HCT116 (cell line): ENCODE data around the gene LTC4S. TPM values are rescaled to one million over a fixed set of nuclear protein-coding genes. Genes with fewer than 3 reads are reported as not detected.

ENCODE experiments used
- ATAC-seq: fragments of 200-7000 bp; cut with Tn5 transposase; 2 replicates; pipeline ENCODE4 v1.9.1; 2020; ENCODE audit warnings: mild to moderate bottlenecking, moderate library complexity
- BruUV-seq: library from RNA; stranded (reverse); fragments of 400-500 nt; replicated peaks from 2 replicates; lab custom pipeline; 2021; lab: Mats Ljungman, UMichigan
- CTCF ChIA-PET: fragments of 300-600 bp; sonication (Branson Sonifier 250); formaldehyde crosslinking; loops from one replicate; lab custom pipeline; 2021; ENCODE audit warnings: antibody characterized with exemption; lab: Charles Lee
- POLR2A ChIA-PET: fragments of 300-600, 350-600 bp; sonication (Branson Sonifier 250); formaldehyde crosslinking; loops from one replicate; lab custom pipeline; 2021; ENCODE audit warnings: antibody characterized with exemption; lab: Charles Lee
- RAD21 ChIA-PET, 2 experiments: fragments of 300-600 bp; sonication (Branson Sonifier 250); formaldehyde crosslinking; loops; one replicate each; lab custom pipeline; 2023; ENCODE audit warnings: low total read pairs in 2 of 2; ENCODE audit not compliant: uncharacterized antibody in 2 of 2, unreplicated experiment in 2 of 2, low non-redundant PET in 1 of 2; lab: Charles Lee
- DNase-seq: peaks from one replicate; pipeline ENCODE4 v3.0.0-alpha.2; 2010; ENCODE audit warnings: low read depth, low spot score
- H2AFZ ChIP-seq: fragments of 200-600 bp; shearing (Covaris generic), sonication (generic); 2 replicates; pipeline ENCODE4 v1.6.1; 2017; ENCODE audit warnings: low read depth, mixed run types, mixed read lengths, antibody characterized with exemption, low read length; ENCODE audit not compliant: poor library complexity, severe bottlenecking
- H3K27ac ChIP-seq: 2 replicates; pipeline ENCODE4 v1.5.1; 2012; ENCODE audit warnings: low read depth, low read length
- H3K27me3 ChIP-seq: fragments of 200-600 bp; sonication (generic); 2 replicates; pipeline ENCODE4 v1.6.1; 2016; ENCODE audit warnings: mixed run types, low read length, mixed read lengths; ENCODE audit not compliant: insufficient read depth
- H3K36me3 ChIP-seq, 2 experiments: fragments of 200-500 bp in 1 of 2; fragments of 200-600 bp in 1 of 2; sonication (Bioruptor generic) in 1 of 2; sonication (generic) in 1 of 2; 2 replicates each; pipeline versions ENCODE4 v1.5.1 to v1.6.1; 2014 to 2016; ENCODE audit warnings: low read length in 2 of 2, inconsistent platforms in 1 of 2, mixed read lengths in 1 of 2, mixed run types in 1 of 2; ENCODE audit not compliant: insufficient read depth in 2 of 2, control insufficient read depth in 1 of 2
- H3K4me1 ChIP-seq, 2 experiments: fragments of 200-600 bp in 1 of 2; sonication (generic) in 1 of 2; 2 replicates each; pipeline versions ENCODE4 v1.5.1 to v1.6.1; 2012 to 2017; ENCODE audit warnings: low read length in 2 of 2, inconsistent platforms in 1 of 2, mild to moderate bottlenecking in 1 of 2, mixed read lengths in 1 of 2, mixed run types in 1 of 2, moderate library complexity in 1 of 2; ENCODE audit not compliant: insufficient read depth in 2 of 2, control insufficient read depth in 1 of 2
- H3K4me2 ChIP-seq: fragments of 200-600 bp; sonication (generic); 2 replicates; pipeline ENCODE4 v1.6.1; 2017; ENCODE audit warnings: mixed run types, low read length, mixed read lengths
- H3K4me3 ChIP-seq, 2 experiments: fragments of 200-600 bp in 1 of 2; sonication (generic) in 1 of 2; replicated peaks in 1 of 2; 2 replicates each; pipeline ENCODE4 v1.5.1; 2011 to 2016; ENCODE audit warnings: low read length in 2 of 2, control low read depth in 1 of 2, low read depth in 1 of 2, mild to moderate bottlenecking in 1 of 2, mixed read lengths in 1 of 2, mixed run types in 1 of 2
- H3K79me2 ChIP-seq: fragments of 200-600 bp; sonication (generic); 2 replicates; pipeline ENCODE4 v1.6.1; 2017; ENCODE audit warnings: mild to moderate bottlenecking, mixed run types, low read length, moderate library complexity, mixed read lengths; ENCODE audit not compliant: insufficient read depth
- H3K9ac ChIP-seq: fragments of 200-600 bp; sonication (generic); 2 replicates; pipeline ENCODE4 v1.6.1; 2016; ENCODE audit warnings: low read length, mixed read lengths
- H3K9me2 ChIP-seq: fragments of 200-600 bp; sonication (generic), shearing (Covaris generic); 2 replicates; pipeline ENCODE4 v1.6.1; 2017; ENCODE audit warnings: mixed run types, mild to moderate bottlenecking, moderate library complexity; ENCODE audit not compliant: insufficient read depth
- H3K9me3 ChIP-seq, 2 experiments: fragments of 200-500 bp in 1 of 2; fragments of 200-600 bp in 1 of 2; sonication (Bioruptor generic) in 1 of 2; sonication (generic) in 1 of 2; 2 replicates each; pipeline ENCODE4 v1.6.1; 2014 to 2017; ENCODE audit warnings: low read length in 2 of 2, mixed read lengths in 2 of 2, inconsistent platforms in 1 of 2, low read depth in 1 of 2, mild to moderate bottlenecking in 1 of 2, mixed run types in 1 of 2, moderate library complexity in 1 of 2; ENCODE audit not compliant: control insufficient read depth in 1 of 2, insufficient read depth in 1 of 2
- H4K20me1 ChIP-seq: fragments of 200-600 bp; sonication (generic), shearing (Covaris generic); 2 replicates; pipeline ENCODE4 v1.6.1; 2017; ENCODE audit warnings: mixed run types, mild to moderate bottlenecking, moderate library complexity; ENCODE audit not compliant: insufficient read depth
- ATF3 ChIP-seq: IDR thresholded peaks from 2 replicates; pipeline ENCODE4 v1.6.1; 2012
- CEBPB ChIP-seq: IDR thresholded peaks from 2 replicates; pipeline ENCODE4 v1.6.1; 2012; ENCODE audit warnings: low read depth
- CTCF ChIP-seq, 3 experiments: fragments of 200-600 bp in 1 of 3; sonication (generic) in 1 of 3; IDR thresholded peaks in 2 of 3; conservative IDR thresholded peaks in 1 of 3; 2 replicates each; pipeline ENCODE4 v1.5.1; 2012 to 2017; ENCODE audit warnings: low read depth in 2 of 3, low read length in 2 of 3, antibody characterized with exemption in 1 of 3, borderline replicate concordance in 1 of 3, control low read depth in 1 of 3, mild to moderate bottlenecking in 1 of 3, mixed read lengths in 1 of 3, mixed run types in 1 of 3, moderate library complexity in 1 of 3; ENCODE audit not compliant: insufficient read depth in 1 of 3
- EGR1 ChIP-seq: IDR thresholded peaks from 2 replicates; pipeline ENCODE4 v1.6.1; 2012; ENCODE audit warnings: low read depth
- ELF1 ChIP-seq: IDR thresholded peaks from 2 replicates; pipeline ENCODE4 v1.6.1; 2012; ENCODE audit warnings: low read depth, borderline replicate concordance
- EZH2 ChIP-seq: fragments of 200-600 bp; sonication (generic); IDR thresholded peaks from 2 replicates; pipeline ENCODE4 v1.6.1; 2017; ENCODE audit warnings: antibody characterized with exemption, mixed run types
- FOSL1 ChIP-seq: IDR thresholded peaks from 2 replicates; pipeline ENCODE4 v1.6.1; 2012; ENCODE audit warnings: low read depth
- JUND ChIP-seq: IDR thresholded peaks from 2 replicates; pipeline ENCODE4 v1.6.1; 2012
- MAX ChIP-seq: IDR thresholded peaks from 2 replicates; pipeline ENCODE4 v1.6.1; 2012
- POLR2A ChIP-seq: IDR thresholded peaks from 2 replicates; pipeline ENCODE4 v1.7.0; 2011; ENCODE audit warnings: borderline replicate concordance; ENCODE audit not compliant: insufficient read depth, insufficient read length; ENCODE audit errors: extremely low read depth
- REST ChIP-seq: IDR thresholded peaks from 2 replicates; pipeline ENCODE4 v1.6.1; 2012; ENCODE audit warnings: low read depth
- SIN3A ChIP-seq: IDR thresholded peaks from 2 replicates; pipeline ENCODE4 v1.6.1; 2012; ENCODE audit warnings: low read depth
- SP1 ChIP-seq: IDR thresholded peaks from 2 replicates; pipeline ENCODE4 v1.6.1; 2012; ENCODE audit warnings: low read depth
- SRF ChIP-seq: IDR thresholded peaks from 2 replicates; pipeline ENCODE4 v1.6.1; 2012; ENCODE audit warnings: low read depth
- TCF7L2 ChIP-seq: IDR thresholded peaks from 2 replicates; pipeline ENCODE4 v1.7.0; 2011; ENCODE audit warnings: borderline replicate concordance, inconsistent platforms; ENCODE audit not compliant: insufficient read depth, insufficient read length; ENCODE audit errors: extremely low read depth
- YY1 ChIP-seq: IDR thresholded peaks from 2 replicates; pipeline ENCODE4 v1.6.1; 2011; ENCODE audit warnings: low read length, low read depth, moderate library complexity, mild to moderate bottlenecking; ENCODE audit not compliant: insufficient replicate concordance; ENCODE audit errors: extremely low read depth
- intact Hi-C: fragments of 100-400 bp; cut with micrococcal nuclease; formaldehyde crosslinking; loops from 2 replicates; pipeline ENCODE4 v1.10.0; 2022
- total RNA-seq: library from RNA; stranded (reverse); gene quantifications from one replicate; pipeline ENCODE4 v1.2.1, GENCODE V29; 2021; ENCODE audit not compliant: unreplicated experiment

The LTC4S gene
- total RNA-seq, 1 experiment from 2014 or later, result 5.0 TPM

GRCh38 chr5:179800071-179800695 is 6.4 kb downstream of the LTC4S start:
- Histone ChIP-seq H3K9ac (no peak overlapping the region), H3K9me2 (no peaks in the 10 kb centered on the region), H3K27ac (no peak overlapping the region), H3K9me3 (no peaks in the 10 kb centered on the region), H4K20me1 (no peaks in the 10 kb centered on the region), H3K4me2 (no peak overlapping the region), H3K4me3 (no peak overlapping the region), H3K27me3 (no peaks in the 10 kb centered on the region), H2AFZ (no peak overlapping the region), H3K36me3 (peaks cover 5 to 20% of the 10 kb centered on the region in 2 experiments; a peak in 1 of 4 replicates), H3K4me1 (peaks cover 31 to 48% of the 10 kb centered on the region in 2 experiments), H3K79me2 (peaks cover 33% of the 10 kb centered on the region)
- no TSS peak for BruUV-seq
- TF ChIP-seq EGR1 (no peak), SIN3A (no peak), SRF (no peak), POLR2A (no peak), JUND (no peak), EZH2 (no peak), CEBPB (no peak), FOSL1 (no peak), YY1 (no peak), CTCF (IDR thresholded peaks at IDR 0.05 in 2 of 3, conservative IDR thresholded peaks at IDR 0.05 in 1 of 3; ENCODE audit: borderline replicate concordance in 1 of 3, insufficient read depth in 1 of 3, low read depth in 2 of 3, low read length in 2 of 3) (no peak), ELF1 (no peak), REST (no peak), SP1 (no peak), TCF7L2 (no peak), MAX (no peak), ATF3 (no peak)
- RAD21 ChIA-PET, result no interaction called here
- CTCF ChIA-PET, result no interaction called here
- POLR2A ChIA-PET, result no interaction called here
- no peak for DNase-seq
- ATAC-seq, result no peak
- intact Hi-C loops, result loop anchor here (5.0 kb wide), 2 partner anchors 107 to 292 kb away; partner anchors contain the start of gene TBC1D9B
